ENCODE data around the gene GABRR1. TPM values are rescaled to one million over a fixed set of nuclear protein-coding genes. Genes with fewer than 3 reads are reported as not detected.

The GABRR1 gene
- total RNA-seq, 1 experiment from 2014 or later: not detected

GRCh38 chr6:89184344-89184743 is 32.8 kb downstream of the GABRR1 start:
- Histone ChIP-seq H3K36me3 (ENCODE audit: control insufficient read depth in 1 of 2, insufficient read depth in 2 of 2, low read length in 2 of 2) (no peaks in the 10 kb centered on the region), H3K27me3 (ENCODE audit: insufficient read depth, low read length) (no peaks in the 10 kb centered on the region), H3K79me2 (ENCODE audit: insufficient read depth, low read length) (no peaks in the 10 kb centered on the region), H3K9me2 (ENCODE audit: insufficient read depth) (no peaks in the 10 kb centered on the region), H3K4me2 (ENCODE audit: low read length) (no peak overlapping the region), H3K9me3 (ENCODE audit: control insufficient read depth in 1 of 2, insufficient read depth in 1 of 2, low read depth in 1 of 2, low read length in 2 of 2) (no peaks in the 10 kb centered on the region), H3K9ac (ENCODE audit: low read length) (no peak overlapping the region), H2AFZ (ENCODE audit: low read depth, low read length, poor library complexity, severe bottlenecking) (no peak overlapping the region), H3K4me1 (ENCODE audit: control insufficient read depth in 1 of 2, insufficient read depth in 2 of 2, low read length in 2 of 2) (no peaks in the 10 kb centered on the region), H3K27ac (ENCODE audit: low read depth, low read length) (no peak overlapping the region), H3K4me3 (replicated peaks in 1 of 2; ENCODE audit: low read depth in 1 of 2, low read length in 2 of 2) (no peak overlapping the region), H4K20me1 (ENCODE audit: insufficient read depth) (no peaks in the 10 kb centered on the region)
- ATAC-seq (no peak), DNase-seq (ENCODE audit: low read depth, low spot score) (no peak)
- POLR2A ChIA-PET: no interaction called here
- intact Hi-C loops (cut with micrococcal nuclease): no loop called here
- BruUV-seq (replicated peaks): no TSS peak
- no peak for TF ChIP-seq SRF (IDR thresholded peaks at IDR 0.05; ENCODE audit: low read depth)
- TF ChIP-seq CEBPB (IDR thresholded peaks at IDR 0.05; ENCODE audit: low read depth): no peak
- no peak for TF ChIP-seq POLR2AphosphoS5 (IDR thresholded peaks at IDR 0.05; ENCODE audit: low read depth, low read length)
- no peak for TF ChIP-seq POLR2A (IDR thresholded peaks at IDR 0.05; ENCODE audit: borderline replicate concordance, extremely low read depth, insufficient read depth, insufficient read length)
- no peak for TF ChIP-seq SP1 (IDR thresholded peaks at IDR 0.05; ENCODE audit: low read depth)
- CTCF ChIA-PET: no interaction called here
- RAD21 ChIA-PET (ENCODE audit: low non-redundant PET in 1 of 2, low total read pairs in 2 of 2, uncharacterized antibody in 2 of 2, unreplicated experiment in 2 of 2): no interaction called here

- Histone ChIP-seq H3K9ac (ENCODE audit: low read length) (no peak overlapping the region), H2AFZ (ENCODE audit: low read depth, low read length, poor library complexity, severe bottlenecking) (no peak overlapping the region), H3K27ac (ENCODE audit: low read depth, low read length) (no peak overlapping the region), H3K9me2 (ENCODE audit: insufficient read depth) (no peaks in the 10 kb centered on the region), H4K20me1 (ENCODE audit: insufficient read depth) (no peaks in the 10 kb centered on the region), H3K4me1 (ENCODE audit: control insufficient read depth in 1 of 2, insufficient read depth in 2 of 2, low read length in 2 of 2) (no peaks in the 10 kb centered on the region), H3K79me2 (ENCODE audit: insufficient read depth, low read length) (no peaks in the 10 kb centered on the region), H3K4me3 (replicated peaks in 1 of 2; ENCODE audit: low read depth in 1 of 2, low read length in 2 of 2) (no peak overlapping the region), H3K27me3 (ENCODE audit: insufficient read depth, low read length) (no peaks in the 10 kb centered on the region), H3K9me3 (ENCODE audit: control insufficient read depth in 1 of 2, insufficient read depth in 1 of 2, low read depth in 1 of 2, low read length in 2 of 2) (no peaks in the 10 kb centered on the region), H3K36me3 (ENCODE audit: control insufficient read depth in 1 of 2, insufficient read depth in 2 of 2, low read length in 2 of 2) (no peaks in the 10 kb centered on the region), H3K4me2 (ENCODE audit: low read length) (no peak overlapping the region)
- DNase-seq (ENCODE audit: low read depth, low spot score): no peak
- no peak for ATAC-seq
- RAD21 ChIA-PET (ENCODE audit: low non-redundant PET in 1 of 2, low total read pairs in 2 of 2, uncharacterized antibody in 2 of 2, unreplicated experiment in 2 of 2): no interaction called here
- CTCF ChIA-PET: no interaction called here
- intact Hi-C loops (cut with micrococcal nuclease): no loop called here
- no TSS peak for BruUV-seq (replicated peaks)
- no peak for TF ChIP-seq CEBPB (IDR thresholded peaks at IDR 0.05; ENCODE audit: low read depth)
- TF ChIP-seq CTCF (IDR thresholded peaks at IDR 0.05 in 2 of 3, conservative IDR thresholded peaks at IDR 0.05 in 1 of 3; ENCODE audit: borderline replicate concordance in 1 of 3, insufficient read depth in 1 of 3, low read depth in 2 of 3, low read length in 2 of 3): no peak
- no peak for TF ChIP-seq SP1 (IDR thresholded peaks at IDR 0.05; ENCODE audit: low read depth)
- TF ChIP-seq JUND (IDR thresholded peaks at IDR 0.05): no peak
- TF ChIP-seq MAX (IDR thresholded peaks at IDR 0.05): no peak
- POLR2A ChIA-PET: no interaction called here
Observed at GRCh38 chr6:89183294-89183693, 33.9 kb downstream of the GABRR1 start.

All from HCT116 (cell line).